ENCODE data around the gene HAL.

- TF ChIP-seq, protein P1, sequence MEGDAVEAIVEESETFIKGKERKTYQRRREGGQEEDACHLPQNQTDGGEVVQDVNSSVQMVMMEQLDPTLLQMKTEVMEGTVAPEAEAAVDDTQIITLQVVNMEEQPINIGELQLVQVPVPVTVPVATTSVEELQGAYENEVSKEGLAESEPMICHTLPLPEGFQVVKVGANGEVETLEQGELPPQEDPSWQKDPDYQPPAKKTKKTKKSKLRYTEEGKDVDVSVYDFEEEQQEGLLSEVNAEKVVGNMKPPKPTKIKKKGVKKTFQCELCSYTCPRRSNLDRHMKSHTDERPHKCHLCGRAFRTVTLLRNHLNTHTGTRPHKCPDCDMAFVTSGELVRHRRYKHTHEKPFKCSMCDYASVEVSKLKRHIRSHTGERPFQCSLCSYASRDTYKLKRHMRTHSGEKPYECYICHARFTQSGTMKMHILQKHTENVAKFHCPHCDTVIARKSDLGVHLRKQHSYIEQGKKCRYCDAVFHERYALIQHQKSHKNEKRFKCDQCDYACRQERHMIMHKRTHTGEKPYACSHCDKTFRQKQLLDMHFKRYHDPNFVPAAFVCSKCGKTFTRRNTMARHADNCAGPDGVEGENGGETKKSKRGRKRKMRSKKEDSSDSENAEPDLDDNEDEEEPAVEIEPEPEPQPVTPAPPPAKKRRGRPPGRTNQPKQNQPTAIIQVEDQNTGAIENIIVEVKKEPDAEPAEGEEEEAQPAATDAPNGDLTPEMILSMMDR (IDR thresholded peaks at IDR 0.05; ENCODE audit: low read depth, low read length): no peak
- TF ChIP-seq EZH2phosphoT487 (IDR thresholded peaks at IDR 0.05; ENCODE audit: low read depth): no peak
Observed at GRCh38 chr12:96029826-96030225, 33.7 kb upstream of the HAL start.

Measured in OCI-LY3 (cell line).